HG03025 (cell line): ENCODE results near the gene SLC35D2.

Source experiments
- ATAC-seq: cut with Tn5 transposase; IDR thresholded peaks from one replicate; pipeline ENCODE4 v1.9.1; 2021; ENCODE audit warnings: mild to moderate bottlenecking, moderate library complexity; ENCODE audit not compliant: unreplicated experiment, low FRiP score

SLC35D2 gene

DNA sequence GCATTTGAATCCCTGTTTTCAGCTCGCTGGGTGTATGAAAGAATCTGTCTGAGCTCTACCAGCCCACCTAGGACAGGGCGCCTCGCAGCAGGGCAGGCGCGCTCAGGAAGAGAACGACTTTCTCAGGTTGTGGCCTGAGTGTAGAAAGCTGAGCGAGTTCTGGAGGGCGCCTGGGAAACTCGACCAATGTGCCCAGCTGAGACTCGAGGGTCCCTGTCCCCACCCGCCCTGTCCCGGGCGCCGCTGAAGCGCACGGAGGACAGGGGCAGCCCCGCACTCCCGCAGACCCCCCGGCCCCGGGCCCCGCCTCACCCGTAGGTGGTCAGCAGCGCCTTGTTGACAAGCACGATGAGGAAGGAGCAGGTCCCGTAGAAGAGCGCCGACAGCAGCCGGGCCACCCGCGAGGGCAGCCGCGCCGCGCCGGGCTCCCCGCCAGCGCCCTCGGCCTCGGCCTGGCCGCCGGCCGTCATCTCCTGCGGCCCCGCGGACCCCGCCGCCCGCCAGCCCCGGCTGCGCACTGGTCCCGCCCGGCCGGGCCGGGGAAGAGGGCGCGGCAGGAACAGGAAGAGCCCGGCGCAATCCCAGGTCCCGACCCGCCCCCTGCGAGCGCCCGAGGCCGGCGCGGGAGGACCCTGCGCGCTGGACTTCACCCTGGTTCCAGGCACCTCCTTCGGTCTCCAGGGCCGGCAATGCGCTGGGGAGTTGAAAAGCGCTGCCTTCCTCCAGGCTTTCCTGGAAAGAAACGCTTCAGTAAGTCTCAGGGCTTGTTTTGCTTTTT lies at the start of gene SLC35D2:
SLC35D2 (minus strand) TSS at position 547 of the 778 bp plus-strand sequence; CDS start at position 470, 77 bp downstream.
- no peak for ATAC-seq

DNA sequence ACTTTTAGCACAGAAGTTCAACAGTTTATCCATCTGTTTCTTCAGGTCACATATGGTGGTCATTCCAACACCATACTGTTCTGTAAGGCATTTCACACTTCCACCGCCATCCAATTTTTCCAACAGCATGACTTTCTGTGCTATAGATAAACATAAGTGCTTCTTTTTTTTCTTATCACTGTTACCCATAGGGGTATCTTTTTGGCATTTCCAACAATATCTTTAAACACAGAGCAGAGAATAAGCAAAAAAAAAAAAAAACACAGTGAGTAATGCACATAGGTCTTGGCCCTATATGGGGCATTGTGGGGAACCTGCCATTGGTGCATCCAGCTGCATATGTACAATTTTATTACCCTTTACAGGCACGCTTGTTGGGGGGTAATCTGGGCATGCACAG lies 46.9 kb upstream of the SLC35D2 start:
- ATAC-seq: no peak

DNA sequence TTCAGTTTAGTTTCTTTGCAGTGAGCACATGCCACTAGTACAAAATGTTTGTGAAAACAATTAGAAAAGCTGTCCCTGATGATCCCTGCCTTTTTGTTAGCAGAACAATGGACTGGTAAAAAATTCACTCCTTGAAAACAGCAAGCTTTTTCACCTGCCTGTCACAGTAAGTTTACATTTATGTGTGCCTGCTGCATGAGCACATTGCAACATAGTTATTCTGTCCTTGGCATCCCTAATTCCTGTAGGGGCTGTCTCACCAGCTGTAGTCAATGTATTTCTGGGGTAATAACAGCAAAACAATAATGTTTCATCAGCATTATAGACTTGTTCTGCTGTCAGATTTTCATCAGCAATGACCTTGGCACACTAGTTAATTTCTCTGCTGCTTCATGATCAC lies 46.2 kb upstream of the SLC35D2 start:
- no peak for ATAC-seq

DNA sequence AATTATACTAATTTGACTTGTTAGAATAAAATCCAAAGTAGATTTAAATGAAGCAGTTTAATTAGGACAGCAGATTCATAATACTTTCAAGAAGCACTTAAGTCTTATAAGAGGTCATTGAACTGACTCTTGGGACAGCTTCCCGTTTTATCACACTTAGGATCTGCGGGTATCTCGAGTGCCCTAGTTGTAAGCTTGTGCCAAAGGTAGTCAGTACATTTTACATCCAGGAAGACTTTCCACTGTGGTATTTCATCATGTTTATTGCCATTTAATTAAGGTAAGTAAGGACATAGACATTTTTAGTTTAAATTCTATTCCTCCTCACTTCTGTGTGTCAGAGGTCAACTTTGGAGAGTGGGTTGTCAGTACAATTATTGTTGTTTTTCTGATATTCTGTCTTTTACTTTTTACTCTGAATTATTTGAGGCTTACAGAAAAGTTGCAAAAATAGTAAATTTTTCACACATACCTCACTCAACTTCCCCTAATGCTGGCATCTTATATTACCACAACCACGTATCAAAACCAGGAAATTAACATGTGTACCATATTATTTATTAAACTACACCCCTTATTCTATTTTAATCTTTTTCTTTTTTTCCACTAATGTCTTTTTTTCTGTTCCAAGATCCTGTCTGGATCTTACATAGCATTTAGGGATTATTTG lies 42.1 kb upstream of the SLC35D2 start:
- no peak for ATAC-seq

DNA sequence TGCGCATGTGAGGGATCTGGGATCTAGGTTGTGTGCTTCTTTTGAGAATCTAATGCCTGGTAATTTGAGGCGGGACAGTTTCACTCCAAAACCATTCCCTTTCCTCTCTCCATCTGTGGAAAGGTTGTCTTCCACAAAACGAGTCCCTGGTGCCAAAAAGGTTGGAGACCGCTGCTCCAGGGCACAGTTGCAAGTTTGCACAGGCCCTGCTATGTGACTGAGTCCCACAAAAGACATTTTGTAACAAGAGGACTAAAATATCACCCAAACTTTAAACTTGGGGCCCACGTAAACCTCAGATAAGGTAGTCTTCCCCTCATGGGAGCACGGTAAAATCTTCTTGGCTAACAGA lies 40.5 kb upstream of the SLC35D2 start:
- ATAC-seq: no peak

DNA sequence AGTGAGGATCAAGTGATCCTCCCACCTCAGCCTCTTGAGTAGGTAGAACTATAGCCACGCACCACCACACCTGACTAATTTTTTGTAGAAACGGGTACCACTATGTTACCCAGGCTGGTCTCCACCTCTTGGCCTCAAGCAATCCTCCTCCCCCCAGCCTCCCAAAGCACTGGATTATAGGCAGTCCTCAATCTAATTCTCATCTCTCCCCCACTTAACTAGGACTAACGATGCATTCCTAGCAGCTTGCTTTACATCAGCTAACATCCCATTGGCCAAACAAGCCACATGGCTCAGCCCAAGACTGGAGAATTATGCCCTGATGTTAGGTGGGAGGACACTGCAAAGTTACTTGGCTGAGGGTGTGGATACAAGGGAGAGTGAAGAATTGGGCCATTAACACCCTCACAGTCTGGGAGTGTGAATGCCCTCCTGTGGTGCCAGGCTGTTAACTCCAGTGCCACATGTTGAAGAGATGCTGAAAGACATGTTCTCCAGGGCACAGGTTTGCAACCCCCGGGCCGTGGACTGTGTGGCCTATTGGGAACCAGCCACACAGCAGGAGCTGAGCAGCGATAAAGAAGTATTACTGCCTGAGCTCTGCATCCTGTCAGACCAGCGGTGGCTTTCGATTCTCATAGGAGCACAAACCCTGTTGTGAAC lies 39.9 kb upstream of the SLC35D2 start:
- no peak for ATAC-seq

DNA sequence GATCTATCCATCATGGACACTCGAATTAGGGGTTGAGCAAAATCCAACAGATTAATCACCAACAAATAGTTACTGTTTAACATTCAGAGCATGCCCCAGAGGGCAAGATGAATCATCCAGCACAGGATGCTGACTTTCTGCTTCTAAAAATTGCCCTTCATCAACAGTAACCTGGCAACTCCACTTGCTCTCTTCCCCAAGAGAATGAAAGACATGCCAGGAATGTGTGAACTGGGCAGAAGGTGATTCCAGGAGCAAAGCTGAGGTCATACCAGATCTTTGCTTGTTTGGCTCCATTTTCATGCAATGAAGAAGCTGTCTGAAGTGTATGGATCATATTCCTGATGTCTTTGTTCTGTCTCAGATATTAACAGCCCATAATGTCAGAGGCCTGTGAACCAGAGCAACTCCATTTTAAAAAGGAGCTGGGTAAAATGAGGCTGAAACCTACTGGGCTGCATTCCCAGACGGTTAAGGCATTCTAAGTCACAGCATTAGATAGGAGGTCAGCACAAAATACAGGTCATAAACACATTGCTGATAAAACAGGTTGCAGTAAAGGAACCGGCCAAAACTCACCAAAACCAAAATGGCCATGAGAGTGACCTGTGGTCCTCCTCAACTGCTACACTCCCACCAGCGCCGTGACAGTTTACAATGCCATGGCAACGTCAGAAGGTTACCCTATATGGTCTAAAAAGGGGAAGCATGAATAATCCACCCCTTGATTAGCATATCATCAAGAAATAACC lies 37.1 kb upstream of the SLC35D2 start:
- no peak for ATAC-seq

DNA sequence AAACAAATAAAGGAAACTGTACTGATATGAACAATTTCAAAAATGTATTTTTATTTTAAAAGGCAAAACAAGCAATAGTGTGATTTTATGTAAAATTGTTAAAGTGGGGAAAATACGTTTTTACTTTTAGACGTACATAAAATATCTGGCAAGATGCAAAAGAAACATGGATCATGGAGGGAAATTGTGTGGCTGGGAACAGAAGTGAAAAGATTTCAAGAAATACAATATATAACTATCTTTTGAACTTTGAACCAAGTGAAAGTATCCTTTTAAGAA lies 36.1 kb upstream of the SLC35D2 start:
- no peak for ATAC-seq

DNA sequence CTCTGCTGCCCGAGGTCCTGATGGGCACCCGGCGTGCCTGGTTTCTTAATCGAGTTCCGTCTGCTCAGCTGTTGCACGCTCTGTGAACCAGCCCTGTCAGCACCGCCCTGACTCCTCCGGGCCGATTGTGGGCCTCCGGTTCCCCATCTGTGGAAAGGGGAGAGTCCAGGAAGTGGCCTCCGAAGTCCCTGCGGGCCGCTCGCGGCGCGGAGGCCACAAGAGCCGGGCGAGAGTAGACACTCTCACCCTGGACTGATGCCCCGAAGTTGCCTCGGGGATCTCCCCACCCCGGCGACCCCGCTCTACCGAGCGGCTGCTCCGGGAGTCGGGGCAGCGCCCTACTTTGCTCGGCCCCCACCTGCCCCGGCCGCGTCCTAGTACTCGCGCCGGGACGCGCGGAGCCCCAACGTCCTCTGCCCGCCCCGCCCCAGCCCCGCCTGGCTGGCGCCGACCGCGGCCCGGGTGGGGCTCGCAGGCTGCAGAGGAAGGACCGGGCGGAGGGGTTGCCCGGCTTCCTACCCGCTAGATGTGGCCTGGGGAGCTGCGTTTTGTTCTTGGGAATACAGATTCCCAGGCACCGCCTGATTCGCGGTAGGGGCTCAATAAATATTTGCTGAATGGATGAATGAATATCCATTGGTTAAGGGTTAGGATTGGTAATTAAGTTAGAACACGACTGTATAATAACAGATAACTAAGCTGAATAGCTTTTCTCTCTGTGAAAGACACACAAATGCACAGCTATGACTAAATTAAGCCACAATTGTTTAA lies 35.6 kb upstream of the SLC35D2 start:
- peak; percentile 31 for ATAC-seq

DNA sequence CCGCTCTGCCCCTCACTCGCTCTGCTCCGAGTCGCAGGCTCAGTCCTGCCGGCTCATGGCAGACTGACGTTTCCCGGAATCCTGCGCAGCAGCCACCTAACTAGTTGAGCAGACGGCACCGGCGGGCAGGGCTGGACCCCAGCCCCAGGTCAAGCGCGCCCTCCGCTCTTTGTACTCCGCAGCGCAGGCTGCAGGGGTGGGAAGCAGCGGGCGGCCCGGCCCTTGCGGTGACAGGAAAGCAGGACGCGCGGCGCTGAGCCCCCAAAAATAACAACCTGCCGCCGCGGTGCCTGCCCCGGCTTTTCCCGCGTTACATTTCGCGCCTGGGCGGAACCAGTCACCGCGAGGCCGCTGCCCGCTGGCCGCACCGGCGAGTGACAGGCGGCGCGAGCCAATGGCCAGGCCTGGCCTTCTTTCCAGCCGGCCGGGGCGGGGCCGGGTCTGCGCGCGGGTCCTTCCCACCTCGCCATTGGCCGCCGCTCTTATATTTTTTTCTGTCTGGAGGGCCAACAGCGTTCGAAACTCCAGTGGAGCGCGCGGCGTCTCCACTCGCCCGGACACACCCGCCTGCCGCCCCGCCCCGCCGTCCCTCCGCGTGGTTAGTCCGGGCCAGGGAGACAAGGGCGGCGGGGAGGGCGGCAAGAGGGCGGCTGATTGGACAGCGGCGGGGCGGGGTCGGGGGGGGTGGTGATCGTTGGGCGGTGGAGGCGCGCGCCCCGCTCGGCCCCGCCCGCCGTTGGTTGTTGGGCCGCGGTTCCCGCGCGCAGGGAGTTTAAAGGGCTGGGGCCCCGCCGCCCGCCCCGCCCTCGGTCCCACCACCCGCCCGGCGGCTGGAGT lies 34.8 kb upstream of the SLC35D2 start, which contains the start of gene ZNF367:
ZNF367 (minus strand) TSS at position 288 of the 837 bp plus-strand sequence. CDS start 338 bp downstream, outside the sequence.
- peak; percentile 59 for ATAC-seq

DNA sequence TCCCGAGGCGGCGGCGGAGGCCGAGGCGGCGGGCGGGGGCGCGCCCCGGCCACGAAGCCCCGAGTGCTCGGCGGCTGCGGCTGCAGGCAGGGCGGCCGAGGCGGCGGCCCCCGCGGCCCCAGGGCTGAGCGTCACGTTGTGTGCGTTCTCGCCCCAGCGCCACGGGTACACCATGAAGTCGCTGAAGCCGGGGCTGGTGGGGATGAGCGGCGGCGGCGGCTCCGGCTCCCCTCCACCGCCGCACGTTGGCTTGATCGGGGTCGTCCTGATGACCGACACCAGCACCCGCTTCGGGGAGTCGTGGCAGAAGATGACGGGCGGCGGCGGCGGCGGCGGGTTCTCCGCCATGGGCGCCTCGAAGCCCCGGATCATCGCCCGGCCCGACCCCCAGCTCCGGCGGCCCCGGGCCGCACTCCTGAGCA lies 34.2 kb upstream of the SLC35D2 start:
- ATAC-seq: no peak

DNA sequence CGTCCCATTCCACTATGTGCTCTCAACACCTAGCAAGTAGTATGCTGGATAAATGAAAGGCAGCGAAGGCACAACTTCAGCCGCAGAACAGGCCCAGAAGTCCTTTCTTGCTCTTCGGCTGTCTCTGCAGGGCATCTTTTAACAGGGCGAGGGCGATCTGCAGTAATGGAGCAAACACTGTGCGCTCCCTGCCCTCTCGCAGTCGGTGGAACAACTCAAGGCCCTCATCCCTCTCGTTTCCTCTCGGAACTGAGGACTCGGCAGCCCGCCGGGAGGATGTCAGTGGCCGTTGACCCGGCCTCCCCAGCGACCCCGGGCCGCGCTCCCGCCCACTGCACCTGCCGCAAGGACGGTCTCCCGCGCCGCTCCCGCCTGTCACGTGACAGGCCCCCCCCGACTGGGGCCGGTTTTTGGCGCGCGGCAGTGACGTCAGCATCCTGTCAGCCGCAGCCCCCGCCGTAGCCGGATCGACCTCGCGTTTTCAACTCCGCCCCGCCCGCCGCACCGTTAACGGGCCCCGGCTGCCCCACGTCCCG lies 33.6 kb upstream of the SLC35D2 start:
- peak; percentile 22 for ATAC-seq

DNA sequence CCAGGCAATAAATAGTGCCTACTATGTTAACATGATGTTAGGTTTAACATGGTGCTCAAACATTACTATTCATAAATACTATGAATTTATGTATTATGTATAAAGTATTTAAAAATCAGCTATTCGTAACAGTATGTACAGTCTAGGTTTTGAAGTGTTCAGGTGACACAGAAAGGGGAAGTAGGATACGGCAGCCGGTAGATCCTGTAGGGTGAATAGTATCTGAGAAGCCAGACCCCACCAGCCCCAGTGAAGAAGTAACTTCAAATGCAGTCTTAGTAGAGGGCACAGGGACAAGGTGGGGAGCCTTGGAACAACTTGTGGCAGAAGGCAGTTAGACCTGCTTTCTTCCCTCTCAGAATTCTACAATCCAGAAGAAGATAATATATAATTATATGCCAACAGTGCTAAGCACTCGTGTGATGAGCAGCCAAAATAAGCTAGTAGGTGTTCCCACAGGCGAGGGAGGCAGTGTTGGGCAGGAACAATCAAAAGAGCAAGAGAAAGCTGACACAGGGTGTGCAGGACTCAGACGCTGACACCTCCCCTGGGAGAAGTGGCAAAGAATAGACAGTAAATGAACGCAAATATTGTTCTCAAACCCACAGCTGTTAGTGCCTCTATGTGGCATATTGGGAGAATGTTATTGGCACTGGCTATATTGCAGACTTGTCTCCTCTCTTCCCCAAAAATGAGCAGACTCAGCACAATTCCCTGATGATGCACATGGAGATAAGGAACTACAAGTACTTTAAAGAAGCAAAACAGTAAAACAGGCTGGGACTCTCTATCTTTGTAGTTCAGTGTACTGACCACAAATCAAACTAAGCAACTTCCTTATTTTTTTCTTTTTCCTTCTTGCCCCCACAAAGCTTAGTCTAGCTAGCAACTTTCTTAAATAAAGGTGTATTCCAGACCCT lies 30.1 kb upstream of the SLC35D2 start:
- no peak for ATAC-seq

DNA sequence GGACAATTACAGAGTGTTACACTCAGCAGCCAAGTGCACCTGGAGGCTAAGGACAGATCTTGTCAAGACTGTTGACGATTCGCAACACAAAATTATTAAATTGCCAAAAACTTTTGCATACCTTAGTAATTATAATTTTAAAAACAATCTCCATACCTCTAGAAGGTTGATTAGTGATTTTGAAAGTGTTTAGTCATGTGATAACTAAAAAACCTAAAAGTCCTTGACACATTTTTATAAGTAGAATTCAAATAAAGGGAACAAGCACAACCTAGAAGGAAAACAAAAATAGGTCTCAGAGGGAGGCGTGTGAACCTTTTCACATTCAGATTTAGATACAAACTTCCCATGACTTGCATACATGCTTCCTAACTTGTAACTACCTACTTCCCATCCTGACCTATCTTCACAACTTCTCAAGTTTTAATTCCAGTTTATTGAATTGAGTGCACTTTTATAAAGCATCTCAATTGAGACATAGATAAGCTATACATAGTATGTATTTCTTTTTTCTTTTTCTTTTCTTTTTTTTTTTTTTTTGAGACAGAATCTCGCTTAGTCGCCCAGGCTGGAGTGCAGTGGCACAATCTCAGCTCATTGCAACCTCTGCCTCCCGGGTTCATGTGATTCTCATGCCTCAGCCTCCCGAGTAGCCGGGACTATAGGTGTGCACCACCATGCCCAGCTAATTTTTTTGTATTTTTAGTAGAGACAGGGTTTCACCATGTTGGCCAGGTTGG lies 28.8 kb upstream of the SLC35D2 start:
- no peak for ATAC-seq

DNA sequence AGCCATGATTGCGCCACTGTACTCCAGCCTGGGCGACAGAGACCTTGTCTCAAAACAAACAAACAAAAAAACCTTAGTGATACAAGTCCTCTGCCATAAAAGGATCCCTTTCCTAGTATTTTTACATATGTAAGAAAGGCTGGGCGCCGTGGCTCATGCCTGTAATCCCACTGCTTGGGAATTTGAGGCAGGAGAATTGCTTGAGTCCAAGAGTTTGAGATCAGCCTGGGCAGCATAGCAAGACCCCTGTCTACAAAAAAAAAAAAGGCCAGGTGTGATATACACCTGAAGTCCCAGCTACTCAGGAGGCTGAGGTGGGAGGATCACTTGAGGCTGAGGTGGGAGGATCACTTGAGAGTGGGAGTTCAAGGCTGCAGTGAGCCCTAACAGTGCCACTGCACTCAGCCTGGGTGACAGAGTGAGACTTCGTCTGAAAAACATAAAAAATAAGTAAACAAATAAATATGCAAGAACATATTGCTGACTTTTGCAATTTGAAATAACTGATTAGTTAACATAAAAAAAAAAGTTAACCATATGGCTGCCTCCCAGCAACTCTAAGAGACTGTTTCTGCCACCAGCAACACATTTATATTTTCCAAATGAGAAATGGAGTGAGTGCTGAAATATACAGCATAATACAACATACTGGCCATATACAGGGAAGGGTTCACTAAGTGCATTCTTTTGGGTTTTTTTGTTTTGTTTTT lies 27.8 kb upstream of the SLC35D2 start:
- ATAC-seq: no peak

DNA sequence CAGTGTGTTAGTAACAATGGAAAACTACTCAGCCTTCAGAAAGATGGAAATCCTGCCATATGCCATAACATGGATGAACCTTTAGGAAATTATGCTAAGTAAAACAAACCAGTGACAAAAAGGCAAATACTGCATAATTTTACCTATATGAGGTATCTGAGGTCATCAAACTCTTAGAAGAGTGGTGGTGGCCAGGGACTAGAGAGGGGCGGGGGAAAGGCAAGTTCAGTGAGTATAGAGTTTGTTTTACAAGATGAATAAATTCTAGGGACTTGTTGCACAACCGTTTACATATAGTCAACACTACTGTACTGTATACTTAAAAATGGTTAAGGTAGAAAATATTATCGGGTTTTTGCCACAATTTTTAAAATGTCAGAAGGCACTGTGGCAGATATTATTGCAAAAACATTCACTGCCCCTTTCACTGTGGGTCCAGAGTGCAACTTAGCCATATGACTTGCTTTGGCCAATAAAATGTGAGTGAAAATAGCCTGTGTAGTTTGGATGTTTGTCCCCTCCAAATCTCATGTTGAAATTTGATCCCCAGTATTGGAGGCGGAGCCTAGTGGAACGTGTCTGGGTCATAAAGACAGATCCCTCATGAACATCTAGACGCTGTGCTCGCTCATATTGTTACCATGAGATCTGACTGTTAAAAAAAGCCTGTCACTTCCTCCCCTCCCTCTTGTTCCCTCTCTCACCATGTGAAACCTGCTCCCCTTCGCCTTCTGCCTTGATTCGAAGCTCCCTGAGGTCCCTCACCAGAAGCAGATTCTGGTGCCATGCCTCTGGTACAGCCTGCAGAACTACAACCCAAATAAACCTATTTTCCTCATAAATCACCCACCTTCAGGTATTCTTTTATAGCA lies 25.1 kb upstream of the SLC35D2 start:
- ATAC-seq: no peak
